ENCODE measurements around the gene CIPC.

CIPC gene

GRCh38 chr14:77069551-77069950, 28.5 kb upstream of the CIPC start:
- no peak for DNase-seq (ENCODE audit: low read depth)

- no peak for DNase-seq (ENCODE audit: low read depth)
Observed at GRCh38 chr14:77071938-77072388, 26.1 kb upstream of the CIPC start.

- no peak for DNase-seq (ENCODE audit: low read depth)
Observed at GRCh38 chr14:77074969-77075368, 23.1 kb upstream of the CIPC start.

- peak; percentile 86 for DNase-seq (ENCODE audit: low read depth)
Observed at GRCh38 chr14:77076113-77076631, 21.9 kb upstream of the CIPC start.

- DNase-seq (ENCODE audit: low read depth): no peak
Observed at GRCh38 chr14:77077040-77077439, 21.0 kb upstream of the CIPC start.

GRCh38 chr14:77082356-77082755, 15.7 kb upstream of the CIPC start:
- no peak for DNase-seq (ENCODE audit: low read depth)

GRCh38 chr14:77083082-77083481, 15.0 kb upstream of the CIPC start:
- no peak for DNase-seq (ENCODE audit: low read depth)

GRCh38 chr14:77084985-77085384, 13.1 kb upstream of the CIPC start:
- no peak for DNase-seq (ENCODE audit: low read depth)

GRCh38 chr14:77085538-77085937, 12.5 kb upstream of the CIPC start:
- DNase-seq (ENCODE audit: low read depth): no peak

- no peak for DNase-seq (ENCODE audit: low read depth)
Observed at GRCh38 chr14:77086017-77086727, 11.9 kb upstream of the CIPC start.

GRCh38 chr14:77086951-77087350, 11.1 kb upstream of the CIPC start:
- DNase-seq (ENCODE audit: low read depth): no peak

- DNase-seq (ENCODE audit: low read depth): no peak
Observed at GRCh38 chr14:77087631-77088030, 10.4 kb upstream of the CIPC start.

GRCh38 chr14:77088219-77088618, 9.8 kb upstream of the CIPC start:
- no peak for DNase-seq (ENCODE audit: low read depth)

- no peak for DNase-seq (ENCODE audit: low read depth)
Observed at GRCh38 chr14:77088645-77089044, 9.4 kb upstream of the CIPC start.

GRCh38 chr14:77091518-77091917, 6.5 kb upstream of the CIPC start:
- no peak for DNase-seq (ENCODE audit: low read depth)

GRCh38 chr14:77092676-77093075, 5.4 kb upstream of the CIPC start:
- DNase-seq (ENCODE audit: low read depth): no peak

GRCh38 chr14:77094672-77095284, 3.3 kb upstream of the CIPC start:
- DNase-seq (ENCODE audit: low read depth): peak; percentile 68

- peak; percentile 57 for DNase-seq (ENCODE audit: low read depth)
Observed at GRCh38 chr14:77097006-77097699, 905 bp upstream of the CIPC start.

GRCh38 chr14:77098529-77099353, 683 bp downstream of the CIPC start:
- DNase-seq (ENCODE audit: low read depth): peak; percentile 55

- peak; percentile 84 for DNase-seq (ENCODE audit: low read depth)
Observed at GRCh38 chr14:77099425-77100167, 1.5 kb downstream of the CIPC start.

GRCh38 chr14:77100961-77101360, 2.9 kb downstream of the CIPC start:
- DNase-seq (ENCODE audit: low read depth): no peak

All from fibroblast of gingiva (primary cell).